ENCODE measurements around the gene MAT2B. TPM values are rescaled to one million over a fixed set of nuclear protein-coding genes. Genes with fewer than 3 reads are reported as not detected.

The MAT2B gene
- total RNA-seq, 3 donors from 2014 or later: 69.4 to 72.5 (median 70.5) TPM

DNA sequence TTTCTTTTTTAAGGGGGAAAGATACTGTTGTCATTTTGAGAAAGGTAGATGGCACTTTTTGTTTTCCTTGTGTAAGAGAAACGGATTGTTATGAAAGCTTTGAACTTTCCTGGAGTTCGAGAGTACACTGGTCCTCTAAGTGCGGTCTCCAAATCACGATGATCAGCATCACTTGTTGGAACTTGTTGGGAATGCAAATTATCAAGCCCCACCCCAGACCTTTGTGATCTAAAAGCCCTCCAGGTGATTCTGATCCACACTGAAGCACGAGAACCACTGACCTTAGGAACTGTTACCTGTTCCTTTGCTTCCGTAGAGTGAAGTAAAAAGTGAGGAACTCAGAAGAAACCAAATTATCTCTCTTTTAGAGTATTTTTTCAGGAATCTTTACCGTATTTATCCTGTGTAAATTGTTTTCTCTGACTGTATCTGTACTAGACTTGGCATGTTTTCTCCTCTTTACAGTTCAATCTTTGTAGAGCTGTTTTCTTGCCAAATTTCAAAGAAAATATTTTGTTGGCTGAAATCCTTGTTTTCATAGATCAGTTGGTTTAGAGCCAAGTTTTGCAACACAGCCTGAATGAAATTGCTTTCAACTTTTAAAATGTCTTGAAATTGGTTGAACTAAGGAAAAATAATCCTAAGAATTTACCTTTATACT lies 4.0 kb downstream of the MAT2B start:
- intact Hi-C loops (cut with DNase I, micrococcal nuclease): no loop called here
- no peaks in the 10 kb centered on the region for H3K9me3 ChIP-seq
- no peak for ATAC-seq
- H3K4me1 ChIP-seq (ENCODE audit: low read depth): peaks cover 20% of the 10 kb centered on the region
- peak in 1 of 3 donors; percentile 47 for DNase-seq
- TF ChIP-seq, protein P1, sequence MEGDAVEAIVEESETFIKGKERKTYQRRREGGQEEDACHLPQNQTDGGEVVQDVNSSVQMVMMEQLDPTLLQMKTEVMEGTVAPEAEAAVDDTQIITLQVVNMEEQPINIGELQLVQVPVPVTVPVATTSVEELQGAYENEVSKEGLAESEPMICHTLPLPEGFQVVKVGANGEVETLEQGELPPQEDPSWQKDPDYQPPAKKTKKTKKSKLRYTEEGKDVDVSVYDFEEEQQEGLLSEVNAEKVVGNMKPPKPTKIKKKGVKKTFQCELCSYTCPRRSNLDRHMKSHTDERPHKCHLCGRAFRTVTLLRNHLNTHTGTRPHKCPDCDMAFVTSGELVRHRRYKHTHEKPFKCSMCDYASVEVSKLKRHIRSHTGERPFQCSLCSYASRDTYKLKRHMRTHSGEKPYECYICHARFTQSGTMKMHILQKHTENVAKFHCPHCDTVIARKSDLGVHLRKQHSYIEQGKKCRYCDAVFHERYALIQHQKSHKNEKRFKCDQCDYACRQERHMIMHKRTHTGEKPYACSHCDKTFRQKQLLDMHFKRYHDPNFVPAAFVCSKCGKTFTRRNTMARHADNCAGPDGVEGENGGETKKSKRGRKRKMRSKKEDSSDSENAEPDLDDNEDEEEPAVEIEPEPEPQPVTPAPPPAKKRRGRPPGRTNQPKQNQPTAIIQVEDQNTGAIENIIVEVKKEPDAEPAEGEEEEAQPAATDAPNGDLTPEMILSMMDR (IDR thresholded peaks at IDR 0.05): no peak
- H3K36me3 ChIP-seq (ENCODE audit: low read depth): no peaks in the 10 kb centered on the region
- H3K4me3 ChIP-seq: no peak overlapping the region

DNA sequence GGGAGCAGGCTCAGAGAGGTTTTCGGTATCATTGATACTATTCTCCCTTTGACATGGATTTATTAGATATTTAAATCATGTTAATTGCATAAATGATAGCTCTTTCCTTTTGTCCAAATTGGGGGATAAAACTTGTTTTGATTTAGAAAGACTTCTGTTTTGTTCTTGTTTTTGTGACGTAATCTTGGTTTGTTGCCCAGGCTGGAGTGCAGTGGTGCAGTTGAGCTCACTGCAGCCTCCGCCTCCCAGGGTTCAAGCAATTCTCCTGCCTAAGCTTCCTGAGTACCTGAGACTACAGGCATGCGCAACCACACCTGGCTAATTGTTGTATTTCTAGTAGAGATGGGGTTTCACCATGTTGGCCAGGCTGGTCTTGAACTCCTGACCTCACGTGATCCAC lies 7.1 kb downstream of the MAT2B start:
- Histone ChIP-seq H3K4me3 (no peak overlapping the region), H3K9me3 (no peaks in the 10 kb centered on the region), H3K36me3 (ENCODE audit: low read depth) (peaks cover 7% of the 10 kb centered on the region), H3K4me1 (ENCODE audit: low read depth) (peaks cover 13% of the 10 kb centered on the region)
- no peak for ATAC-seq
- intact Hi-C loops (cut with DNase I, micrococcal nuclease): no loop called here
- no peak for DNase-seq
- TF ChIP-seq, protein P1 (IDR thresholded peaks at IDR 0.05): no peak

DNA sequence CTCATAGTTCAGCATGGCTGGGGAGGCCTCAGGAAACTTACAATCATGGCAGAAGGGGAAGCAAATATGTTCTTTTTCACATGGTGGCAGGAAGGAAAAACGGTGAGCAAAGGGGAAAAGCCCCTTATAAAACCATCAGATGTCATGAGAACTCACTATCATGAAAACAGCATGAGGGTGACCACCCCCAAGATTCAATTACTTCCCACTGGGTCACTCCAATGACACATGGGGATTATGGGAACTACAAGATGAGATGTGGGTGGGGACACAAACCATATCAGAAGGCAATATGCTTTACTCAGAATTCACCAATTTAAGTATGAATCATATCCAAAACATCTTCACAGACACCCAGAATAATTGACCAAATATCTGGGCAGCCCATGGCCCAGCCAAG lies 19.7 kb downstream of the MAT2B start:
- no peaks in the 10 kb centered on the region for H3K9me3 ChIP-seq
- intact Hi-C loops (cut with DNase I, micrococcal nuclease): no loop called here
- no peaks in the 10 kb centered on the region for H3K4me1 ChIP-seq (ENCODE audit: low read depth)
- ATAC-seq (no peak), DNase-seq (no peak)
- TF ChIP-seq, protein P1 (IDR thresholded peaks at IDR 0.05): no peak
- H3K4me3 ChIP-seq: no peak overlapping the region
- H3K36me3 ChIP-seq (ENCODE audit: low read depth): no peaks in the 10 kb centered on the region

DNA sequence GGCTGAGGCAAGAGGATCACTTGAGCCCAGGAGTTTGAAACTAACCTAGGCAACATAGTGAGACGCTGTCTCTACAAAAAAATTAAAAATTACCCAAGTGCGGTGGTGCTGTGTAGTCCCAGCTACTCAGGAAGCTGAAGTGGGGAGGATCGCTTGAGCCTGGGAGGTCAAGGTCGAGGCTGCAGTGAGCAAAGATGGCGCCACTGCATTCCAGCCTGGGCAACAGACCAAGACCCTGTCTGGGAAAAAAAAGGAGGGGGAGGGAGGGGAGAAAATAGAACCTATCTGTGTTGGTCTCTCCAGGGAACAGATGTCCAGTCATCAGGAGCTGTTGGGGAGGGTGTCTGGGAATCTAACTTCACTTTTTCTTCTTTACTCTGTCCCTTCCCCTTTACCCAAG lies 24.3 kb downstream of the MAT2B start:
- H3K4me3 ChIP-seq: no peak overlapping the region
- no peaks in the 10 kb centered on the region for H3K36me3 ChIP-seq (ENCODE audit: low read depth)
- ATAC-seq (no peak), DNase-seq (no peak)
- no peaks in the 10 kb centered on the region for H3K9me3 ChIP-seq
- intact Hi-C loops (cut with DNase I, micrococcal nuclease): no loop called here
- TF ChIP-seq, protein P1 (IDR thresholded peaks at IDR 0.05): no peak
- no peaks in the 10 kb centered on the region for H3K4me1 ChIP-seq (ENCODE audit: low read depth)

DNA sequence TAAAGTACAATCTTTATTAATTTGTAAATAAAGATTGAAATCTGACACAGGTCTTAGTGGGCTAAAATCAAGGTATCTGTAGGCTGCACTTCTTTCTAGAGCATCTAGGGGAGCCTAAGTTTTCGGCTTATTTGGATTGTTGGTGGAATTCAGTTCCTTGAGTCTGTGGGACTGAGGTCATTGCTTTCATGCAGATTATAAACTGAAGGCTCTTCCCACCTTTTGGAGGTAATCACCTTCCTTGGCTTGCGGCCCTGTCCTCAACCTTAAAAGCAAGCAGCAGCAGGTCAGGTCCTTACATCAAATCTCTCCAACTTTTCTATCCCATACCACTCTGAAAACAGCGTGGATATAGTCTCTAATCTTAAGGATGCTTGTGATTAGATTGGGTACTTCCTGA lies 25.9 kb downstream of the MAT2B start:
- H3K4me3 ChIP-seq: no peak overlapping the region
- intact Hi-C loops (cut with DNase I, micrococcal nuclease): no loop called here
- ATAC-seq (no peak), DNase-seq (no peak)
- TF ChIP-seq, protein P1 (IDR thresholded peaks at IDR 0.05): no peak
- H3K9me3 ChIP-seq: no peaks in the 10 kb centered on the region
- H3K4me1 ChIP-seq (ENCODE audit: low read depth): no peaks in the 10 kb centered on the region
- H3K36me3 ChIP-seq (ENCODE audit: low read depth): no peaks in the 10 kb centered on the region

All from mucosa of descending colon (tissue), 3 donors.